Retina (tissue), 1 donor: ENCODE results near the gene GNE.
A peak's percentile ranks its signal among the peaks of the same experiment; 100 is the strongest.
"Not testable (repeated sequence)": the region's sequence is repeated elsewhere in the genome, so short reads cannot be mapped to it uniquely, and the experiment has no call there.

Experiments
- DNase-seq: peaks from one replicate; pipeline ENCODE4 v3.0.0-alpha.2; 2016

The GNE gene

DNA sequence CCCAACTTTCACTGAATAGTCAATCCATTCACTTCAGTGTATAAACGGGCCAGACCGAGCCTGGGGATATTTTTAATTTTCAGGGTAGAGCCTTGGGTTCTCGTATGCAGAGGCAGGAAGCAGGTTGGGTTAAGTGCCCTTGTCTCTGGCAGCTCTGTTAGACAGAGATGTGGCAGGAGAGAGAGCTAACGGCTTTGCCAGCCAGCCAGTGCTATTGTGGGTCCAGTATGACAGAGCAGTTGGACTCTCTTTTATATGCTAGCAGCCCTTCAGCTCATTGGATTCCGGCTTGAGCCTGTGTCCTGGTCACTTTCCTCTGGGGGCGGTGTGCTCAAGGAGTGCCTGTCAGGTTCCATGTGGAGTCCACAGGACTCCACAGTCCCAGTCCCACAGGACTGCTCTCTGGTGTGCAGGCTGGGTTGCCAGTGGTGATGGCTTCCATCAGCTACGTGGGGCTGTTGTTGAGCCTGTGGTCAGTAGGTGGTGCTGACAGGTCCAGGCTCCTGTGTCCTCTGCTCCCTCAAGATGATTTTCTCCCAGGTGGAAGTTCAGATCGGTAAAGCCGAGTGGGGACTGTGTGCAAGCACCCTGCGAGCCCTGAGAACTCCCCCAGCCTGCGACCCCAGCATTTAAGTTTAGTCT is 53.2 kb downstream of the GNE start:
- DNase-seq, result no peak

DNA sequence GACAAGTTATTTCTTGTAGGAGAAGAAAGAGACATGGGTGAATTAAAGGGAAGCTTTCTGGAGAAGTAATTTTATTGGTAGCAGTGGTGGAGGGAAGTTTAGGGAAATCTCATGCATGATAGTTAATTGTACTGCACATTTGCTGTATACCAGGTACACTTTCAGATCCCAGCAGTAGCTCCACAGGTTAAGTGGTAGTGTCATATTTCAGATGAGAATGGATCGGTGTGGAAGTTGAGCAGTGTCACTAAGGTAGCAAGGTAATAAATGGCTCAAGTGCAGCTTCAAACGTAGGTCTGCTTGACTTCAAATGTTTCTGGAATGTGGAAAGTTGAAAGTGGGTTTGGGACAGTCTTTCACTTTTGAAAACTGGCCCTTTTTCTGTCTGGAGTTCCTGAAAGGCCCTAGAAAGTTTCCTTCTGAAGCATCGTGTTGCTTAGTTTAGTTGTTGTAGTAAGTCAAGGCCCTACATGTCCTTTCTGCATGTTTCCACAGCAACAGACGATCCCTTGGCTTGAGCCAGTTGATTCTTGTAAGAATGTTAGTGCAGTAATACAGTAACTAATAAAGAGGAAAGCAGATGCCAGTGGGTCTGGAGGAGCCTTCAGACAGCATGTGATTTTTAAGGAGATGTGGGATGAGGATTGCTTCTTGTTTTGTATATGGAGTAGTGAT is 63.8 kb downstream of the GNE start:
- DNase-seq, result no peak

DNA sequence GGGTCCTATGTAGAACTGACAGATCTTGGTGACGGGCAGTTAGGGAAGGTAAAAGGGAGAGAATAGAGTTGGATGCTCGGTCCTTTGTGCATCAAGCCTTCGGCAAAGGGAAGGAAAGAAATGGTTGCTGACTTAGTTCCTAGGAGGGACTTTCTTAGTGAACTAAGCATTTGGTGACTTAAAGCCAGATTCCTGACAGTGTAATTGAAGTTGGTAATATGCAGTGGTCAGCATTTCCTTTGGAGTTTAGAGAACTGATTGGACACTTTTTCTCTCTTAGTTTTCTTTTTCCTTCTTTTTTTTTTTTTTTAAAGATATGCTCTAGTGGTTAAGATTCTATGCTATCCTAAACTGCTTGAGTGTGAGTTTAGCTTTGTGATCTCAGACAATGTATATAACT is 65.2 kb downstream of the GNE start:
- no peak for DNase-seq

DNA sequence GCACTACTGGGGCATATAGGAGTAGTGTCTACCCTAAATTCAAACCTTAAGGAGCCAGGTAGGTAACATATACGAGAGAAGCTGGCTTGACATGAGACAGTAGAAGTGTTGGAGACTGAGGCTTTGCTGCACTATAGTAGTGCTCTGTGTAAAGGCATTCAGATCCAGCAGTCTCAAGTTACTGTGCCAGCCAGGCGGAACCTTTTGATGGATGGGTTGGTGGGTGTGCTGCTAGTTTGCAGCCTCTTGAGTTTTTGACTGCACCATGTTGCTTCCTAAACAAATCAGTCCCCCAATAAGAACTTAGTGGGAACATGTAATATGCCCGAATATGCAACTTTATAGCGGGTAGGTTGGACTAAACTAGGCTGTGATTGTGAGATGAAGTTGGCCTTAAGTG is 66.1 kb downstream of the GNE start:
- DNase-seq, result no peak

DNA sequence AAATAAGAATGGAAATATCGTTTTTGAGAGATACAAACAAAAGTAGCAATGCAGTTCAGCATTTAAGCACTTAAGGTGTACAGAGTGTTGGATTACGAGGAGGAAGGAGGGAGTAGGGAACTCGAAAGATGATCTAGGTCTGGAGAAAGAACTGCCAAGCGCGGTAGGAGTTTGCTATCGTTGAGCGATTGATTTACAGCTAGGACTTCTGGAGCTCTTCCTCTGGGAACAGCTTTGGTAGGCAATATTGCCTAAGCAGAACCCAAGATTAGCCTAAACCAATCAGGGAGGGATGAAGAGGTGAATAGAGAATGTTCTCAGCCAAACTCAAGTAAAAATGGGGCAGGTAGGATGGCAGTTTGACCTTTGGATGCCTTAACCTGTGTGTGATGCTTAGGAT is 66.6 kb downstream of the GNE start:
- no peak for DNase-seq

DNA sequence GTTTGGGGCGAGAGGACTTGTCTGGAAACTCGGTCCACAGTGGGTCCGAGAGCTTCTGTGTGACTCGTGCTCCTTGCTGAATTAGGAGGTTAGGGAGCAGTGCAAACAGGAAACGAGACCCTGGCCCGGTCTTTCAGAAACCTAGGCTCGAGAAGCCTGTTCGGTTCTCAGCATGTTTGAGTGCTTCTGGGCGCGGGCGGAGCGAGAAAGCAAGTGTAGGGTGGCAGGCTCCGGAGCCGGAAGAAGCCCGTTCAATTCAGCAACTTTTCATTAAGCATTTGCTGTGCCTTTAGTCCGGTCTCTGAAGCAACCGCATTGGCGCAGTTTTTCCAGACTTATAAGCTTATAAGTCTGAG is 67.0 kb downstream of the GNE start:
- DNase-seq, result no peak

DNA sequence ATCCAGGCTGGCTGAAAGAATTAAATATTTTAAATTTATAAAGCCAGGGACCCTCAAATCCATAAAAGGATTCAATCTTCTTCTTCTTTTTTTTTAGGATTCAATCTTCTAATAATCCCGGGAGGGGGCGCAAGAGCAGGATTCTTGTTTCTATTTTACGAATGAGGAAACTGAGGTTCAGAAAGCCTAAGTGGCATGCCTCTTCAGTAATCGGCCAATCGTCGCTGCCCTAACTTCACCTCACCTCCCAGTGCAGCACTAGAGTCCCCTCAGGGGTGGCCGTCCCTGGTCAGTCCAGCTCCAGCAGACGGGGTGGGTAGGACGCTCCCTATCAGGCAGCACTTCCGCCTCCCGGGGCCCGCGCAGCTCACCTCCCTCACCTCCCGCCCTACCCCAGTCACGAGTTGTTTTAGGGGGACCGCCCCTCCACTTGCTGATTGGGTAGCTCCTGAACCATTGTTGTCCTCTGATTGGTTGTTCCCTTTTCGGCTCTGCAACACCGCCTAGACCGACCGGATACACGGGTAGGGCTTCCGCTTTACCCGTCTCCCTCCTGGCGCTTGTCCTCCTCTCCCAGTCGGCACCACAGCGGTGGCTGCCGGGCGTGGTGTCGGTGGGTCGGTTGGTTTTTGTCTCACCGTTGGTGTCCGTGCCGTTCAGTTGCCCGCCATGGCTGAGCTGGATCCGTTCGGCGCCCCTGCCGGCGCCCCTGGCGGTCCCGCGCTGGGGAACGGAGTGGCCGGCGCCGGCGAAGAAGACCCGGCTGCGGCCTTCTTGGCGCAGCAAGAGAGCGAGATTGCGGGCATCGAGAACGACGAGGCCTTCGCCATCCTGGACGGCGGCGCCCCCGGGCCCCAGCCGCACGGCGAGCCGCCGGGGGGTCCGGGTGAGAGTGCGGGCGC is 67.6 kb downstream of the GNE start, which contains the start of gene CLTA:
TSS of gene CLTA (plus strand) at position 534 of the 902 bp plus-strand sequence. CDS start at position 670, 136 bp downstream.
- peak; percentile 96 for DNase-seq

DNA sequence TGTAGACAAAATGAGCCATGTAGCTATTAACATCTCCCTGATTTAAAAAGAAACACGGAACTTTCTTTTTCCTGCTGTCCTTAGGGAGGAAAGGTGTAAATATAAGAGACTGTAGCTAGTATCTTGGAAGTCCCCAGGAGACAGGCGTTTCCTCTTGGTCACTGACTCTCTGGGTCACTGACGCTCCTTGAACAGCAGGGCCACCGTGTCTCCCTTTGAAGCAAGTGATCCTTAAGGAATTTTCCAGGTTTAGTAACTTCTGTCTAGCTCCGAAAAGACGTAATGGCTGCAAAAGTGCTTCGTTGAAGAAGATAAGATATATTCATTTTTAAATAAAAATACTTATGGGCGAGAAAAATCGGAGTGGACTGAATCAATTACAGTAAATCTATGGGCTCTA is 68.3 kb downstream of the GNE start:
- DNase-seq, result no peak

DNA sequence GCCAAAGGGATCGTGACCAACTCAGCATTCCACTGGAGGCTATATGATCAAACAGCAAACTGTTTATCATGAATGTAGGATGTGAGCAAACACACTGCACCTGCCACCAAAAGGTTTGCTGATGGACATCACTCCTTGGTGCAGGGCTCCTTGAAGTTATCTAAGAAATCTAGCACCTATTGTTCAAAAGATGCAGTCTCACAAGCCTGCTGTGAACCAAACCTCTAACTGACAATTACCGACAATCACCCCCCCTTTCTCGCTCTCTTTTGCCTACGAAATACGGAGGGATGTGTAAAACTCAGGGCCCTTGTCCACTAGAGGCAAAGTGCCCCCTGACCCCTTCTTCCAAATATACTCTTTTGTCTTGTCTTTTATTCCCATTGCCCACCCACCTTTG is 70.0 kb downstream of the GNE start:
- no peak for DNase-seq

DNA sequence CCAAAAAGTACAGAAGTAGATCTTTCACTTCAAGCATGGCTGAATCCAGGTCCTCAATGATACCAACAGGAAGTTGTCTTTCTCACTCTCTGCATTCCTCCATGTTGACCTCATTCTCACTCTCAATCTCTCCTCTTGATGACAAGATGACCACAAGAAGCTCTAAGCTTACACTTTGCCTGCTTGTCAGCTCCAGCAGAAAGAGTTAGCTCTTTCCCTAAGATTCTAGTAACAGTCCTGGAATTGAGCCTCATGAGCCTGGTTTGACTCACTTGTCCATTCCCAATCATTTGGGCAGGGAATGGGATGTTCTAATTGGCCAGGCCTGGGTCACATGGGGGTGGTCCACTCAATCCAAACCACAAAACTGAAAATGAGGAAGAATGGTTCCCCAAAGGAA is 70.8 kb downstream of the GNE start:
- DNase-seq, result no peak

DNA sequence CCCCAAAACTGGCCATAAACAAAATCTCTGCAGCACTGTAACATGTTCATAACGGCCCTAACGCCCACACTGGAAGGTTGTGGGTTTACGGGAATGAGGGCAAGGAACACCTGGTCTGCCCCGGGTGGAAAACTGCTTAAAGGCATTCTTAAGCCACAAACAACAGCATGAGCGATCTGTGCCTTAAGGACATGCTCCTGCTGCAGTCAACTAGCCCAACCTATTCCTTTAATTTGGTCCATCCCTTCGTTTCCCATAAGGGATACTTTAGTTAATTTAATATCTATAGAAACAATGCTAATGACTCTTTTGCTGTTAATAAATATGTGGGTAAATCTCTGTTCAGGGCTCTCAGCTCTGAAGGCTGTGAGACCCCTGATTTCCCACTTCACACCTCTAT is 78.0 kb downstream of the GNE start:
- not testable (repeated sequence) for DNase-seq

DNA sequence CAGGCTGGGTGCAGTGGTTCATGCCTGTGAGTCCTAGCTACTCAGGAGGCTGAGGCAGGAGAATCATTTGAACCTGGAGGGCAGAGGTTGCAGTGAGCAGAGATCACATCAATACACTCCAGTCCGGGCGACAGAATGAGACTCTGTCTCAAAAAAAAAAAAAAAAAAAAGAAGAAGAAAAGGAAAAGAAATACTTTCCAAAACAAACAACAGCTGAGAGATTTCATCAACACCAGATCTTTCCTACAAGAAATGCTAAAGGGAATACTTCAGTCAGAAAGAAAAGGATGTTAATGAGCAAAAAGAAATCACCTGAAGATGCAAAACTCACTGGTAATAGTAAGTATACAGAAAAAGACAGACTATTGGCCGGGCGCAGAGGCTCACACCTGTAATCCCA is 80.7 kb downstream of the GNE start:
- DNase-seq, result no peak

DNA sequence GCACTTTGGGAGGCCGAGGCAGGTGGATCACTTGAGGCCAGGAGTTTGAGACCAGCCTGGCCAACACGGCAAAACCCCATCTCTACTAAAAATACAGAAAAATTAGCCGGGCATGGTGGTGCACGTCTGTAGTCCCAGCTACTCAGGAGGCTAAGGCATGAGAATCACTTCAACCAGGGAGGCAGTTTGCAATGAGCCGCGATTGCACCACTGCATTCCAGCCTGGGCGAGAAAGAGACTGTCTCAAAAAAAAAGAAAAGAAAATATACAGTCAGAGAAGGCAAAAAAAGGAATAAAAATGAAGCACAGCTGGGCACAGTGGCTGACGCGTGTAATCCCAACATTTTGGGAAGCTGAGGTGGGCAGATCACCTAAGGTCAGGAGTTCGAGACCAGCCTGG is 81.8 kb downstream of the GNE start:
- DNase-seq, result not testable (repeated sequence)

DNA sequence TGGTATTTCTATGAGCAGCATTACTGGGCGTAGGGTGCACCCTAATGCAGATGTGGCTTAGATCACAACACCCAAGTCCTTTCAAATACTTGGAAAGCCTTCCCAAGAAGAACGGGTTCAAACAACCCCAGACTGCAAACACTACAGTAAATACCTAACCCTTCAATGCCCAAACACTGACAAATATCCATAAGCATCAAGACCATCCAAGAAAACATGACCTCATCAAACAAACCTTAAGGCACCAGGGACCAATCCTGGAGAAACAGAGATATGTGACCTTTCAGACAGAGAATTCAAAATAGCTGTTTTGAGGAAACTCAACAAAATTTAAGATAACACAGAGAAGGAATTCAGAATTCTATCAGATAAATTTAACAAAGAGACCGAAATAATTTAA is 83.0 kb downstream of the GNE start:
- DNase-seq, result not testable (repeated sequence)

DNA sequence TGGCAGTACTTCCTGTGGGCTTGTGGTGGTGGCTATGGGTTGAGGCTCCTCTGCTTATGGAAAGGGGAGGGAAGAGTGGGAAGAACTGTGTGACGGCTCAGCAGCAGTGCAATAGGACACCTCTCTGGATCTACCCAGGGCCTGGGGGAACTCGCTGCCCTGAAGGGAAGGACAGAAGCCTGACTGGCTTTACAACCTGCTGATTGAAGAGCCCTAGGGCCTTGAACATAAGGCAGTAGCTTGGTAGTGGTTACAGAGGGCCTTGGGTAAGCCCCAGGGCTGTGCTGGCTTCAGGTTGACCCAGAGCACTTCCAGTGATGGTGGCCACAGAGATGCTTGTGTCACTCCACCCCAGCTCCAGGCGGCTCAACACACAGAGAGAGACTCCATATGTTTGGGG is 83.5 kb downstream of the GNE start:
- no peak for DNase-seq

DNA sequence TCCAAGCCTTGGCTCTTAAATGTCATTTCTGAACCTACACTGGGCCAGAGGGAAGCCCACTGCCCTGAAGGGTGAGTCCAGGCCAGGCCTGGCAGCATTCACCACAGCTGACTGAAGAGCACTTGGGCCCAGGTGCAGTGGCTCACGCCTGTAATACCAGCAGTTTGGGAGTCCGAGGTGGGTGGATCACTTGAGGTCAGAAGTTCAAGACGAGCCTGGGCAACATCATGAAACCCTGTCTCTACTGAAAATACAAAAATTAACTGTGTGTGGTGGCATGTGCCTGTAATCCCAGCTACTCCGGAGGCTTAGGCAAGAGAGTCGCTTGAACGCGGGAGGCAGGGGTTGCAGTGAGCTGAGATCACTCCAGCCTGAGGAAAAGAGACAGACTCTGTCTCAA is 84.0 kb downstream of the GNE start:
- no peak for DNase-seq

DNA sequence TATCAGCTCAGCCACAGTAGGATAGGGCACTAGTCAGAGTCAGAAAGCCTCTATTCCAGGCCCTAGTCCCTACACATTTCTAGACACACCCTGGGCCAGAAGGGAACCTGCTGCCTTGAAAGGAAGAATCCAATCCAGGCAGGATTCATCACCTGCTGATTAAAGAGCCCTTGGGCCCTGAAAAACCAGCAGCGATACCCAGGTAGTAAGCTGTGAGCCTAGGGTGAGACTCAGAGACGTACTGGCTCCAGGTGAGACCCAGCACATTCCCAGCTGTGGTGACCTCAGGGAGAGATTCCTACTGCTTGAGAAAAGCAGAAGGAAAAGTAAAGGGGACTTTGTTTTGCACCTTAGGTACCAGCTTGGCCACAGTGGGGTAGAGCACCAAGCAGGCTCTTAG is 84.4 kb downstream of the GNE start:
- DNase-seq, result no peak

DNA sequence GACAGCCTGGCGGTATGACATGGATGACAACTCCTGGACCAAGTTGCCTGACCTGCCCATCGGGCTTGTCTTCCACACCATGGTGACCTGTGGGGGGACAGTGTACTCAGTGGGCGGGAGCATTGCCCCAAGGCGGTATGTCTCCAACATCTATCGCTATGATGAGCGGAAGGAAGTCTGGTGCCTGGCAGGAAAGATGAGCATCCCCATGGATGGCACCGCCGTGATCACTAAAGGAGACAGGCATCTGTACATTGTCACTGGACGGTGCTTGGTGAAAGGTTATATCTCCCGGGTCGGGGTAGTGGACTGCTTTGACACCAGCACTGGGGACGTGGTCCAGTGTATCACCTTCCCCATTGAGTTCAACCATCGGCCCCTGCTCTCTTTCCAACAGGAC is 87.7 kb downstream of the GNE start:
- no peak for DNase-seq

DNA sequence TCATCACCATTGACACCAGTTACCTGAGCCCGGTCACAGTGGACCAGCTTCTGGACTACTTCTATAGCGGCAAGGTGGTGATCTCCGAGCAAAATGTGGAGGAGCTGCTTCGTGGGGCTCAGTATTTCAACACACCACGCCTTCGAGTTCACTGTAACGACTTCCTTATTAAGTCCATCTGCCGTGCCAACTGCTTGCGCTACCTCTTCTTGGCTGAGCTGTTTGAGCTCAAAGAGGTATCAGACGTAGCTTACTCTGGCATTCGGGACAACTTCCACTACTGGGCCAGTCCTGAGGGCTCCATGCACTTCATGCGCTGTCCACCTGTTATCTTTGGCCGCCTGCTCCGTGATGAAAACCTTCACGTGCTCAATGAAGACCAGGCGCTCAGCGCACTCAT is 88.5 kb downstream of the GNE start:
- DNase-seq, result no peak

DNA sequence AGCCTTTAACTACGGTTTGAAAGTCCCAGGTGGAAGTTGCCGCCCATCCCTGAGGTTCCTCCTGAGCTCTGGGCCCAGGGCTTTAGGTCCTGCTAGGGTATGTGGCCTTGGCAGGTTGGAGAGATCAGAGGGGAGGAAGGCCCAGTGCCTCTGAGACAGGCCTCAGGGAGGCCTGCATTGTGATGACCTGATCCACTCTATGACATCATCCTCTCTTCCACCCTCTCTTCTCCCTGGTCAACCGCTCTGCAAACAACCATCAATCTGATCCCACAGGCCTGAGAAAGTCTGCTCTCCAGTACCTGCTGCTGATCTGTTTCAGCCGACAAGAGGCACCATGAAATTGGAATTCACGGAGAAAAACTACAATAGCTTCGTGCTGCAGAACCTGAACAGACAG is 89.1 kb downstream of the GNE start, which contains the start of gene CCIN:
TSS of gene CCIN (plus strand) at position 223 of the 400 bp plus-strand sequence. CDS start at position 338, 115 bp downstream.
- no peak for DNase-seq

DNA sequence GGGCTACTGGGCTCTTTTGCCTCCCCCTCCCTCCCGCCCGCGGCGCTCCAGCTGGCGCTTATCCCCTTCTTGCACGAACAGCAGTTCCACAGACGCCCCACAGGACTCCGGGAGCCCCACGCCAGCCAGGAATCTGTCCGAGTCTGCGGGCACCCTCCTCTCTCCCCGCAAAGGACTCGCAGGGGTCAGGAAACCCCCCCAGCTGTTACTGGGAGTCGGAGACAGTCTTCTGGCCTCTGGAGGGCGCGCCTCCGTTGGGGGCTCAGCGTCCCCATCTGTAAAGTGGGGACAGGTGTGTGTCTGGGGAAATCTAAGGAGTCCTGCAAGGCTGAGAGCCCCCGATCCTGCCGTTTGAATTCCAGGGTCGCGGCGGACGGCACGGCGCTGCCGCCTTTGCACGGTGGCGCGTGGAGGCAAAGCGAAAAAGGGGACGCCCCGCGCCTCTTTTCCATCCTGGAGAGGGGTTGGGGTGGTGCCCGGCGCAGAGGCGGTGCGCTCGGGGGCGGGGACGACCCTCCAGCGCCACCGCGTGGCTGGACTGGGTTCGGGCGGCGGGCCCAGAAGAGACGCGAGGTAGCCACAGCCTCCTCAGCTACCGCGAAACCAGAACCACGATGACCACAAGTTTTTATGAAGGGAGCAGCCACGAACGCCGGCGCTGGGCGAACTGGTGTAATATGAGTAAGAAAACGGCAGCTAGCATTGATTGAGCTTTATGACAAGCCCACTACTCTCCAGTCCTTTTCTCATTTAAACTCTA is 91.9 kb downstream of the GNE start:
- peak; percentile 93 for DNase-seq

DNA sequence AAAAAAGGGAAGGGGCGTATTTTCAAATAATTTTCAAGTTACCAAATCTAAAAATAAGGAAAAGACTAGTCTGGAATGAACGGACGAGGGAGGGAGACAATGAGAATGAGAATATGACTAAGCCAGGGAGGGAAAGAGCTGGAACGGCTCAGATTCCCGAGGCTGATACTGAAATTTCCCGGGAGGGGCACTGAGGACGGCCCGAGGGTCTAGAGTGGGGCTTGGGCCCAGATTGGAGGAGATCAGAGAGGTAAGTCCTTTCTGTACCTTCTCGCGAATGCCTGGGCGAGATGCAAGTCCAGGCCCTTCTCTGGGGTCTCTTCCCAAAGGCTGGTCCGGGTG is 92.5 kb downstream of the GNE start:
- no peak for DNase-seq

DNA sequence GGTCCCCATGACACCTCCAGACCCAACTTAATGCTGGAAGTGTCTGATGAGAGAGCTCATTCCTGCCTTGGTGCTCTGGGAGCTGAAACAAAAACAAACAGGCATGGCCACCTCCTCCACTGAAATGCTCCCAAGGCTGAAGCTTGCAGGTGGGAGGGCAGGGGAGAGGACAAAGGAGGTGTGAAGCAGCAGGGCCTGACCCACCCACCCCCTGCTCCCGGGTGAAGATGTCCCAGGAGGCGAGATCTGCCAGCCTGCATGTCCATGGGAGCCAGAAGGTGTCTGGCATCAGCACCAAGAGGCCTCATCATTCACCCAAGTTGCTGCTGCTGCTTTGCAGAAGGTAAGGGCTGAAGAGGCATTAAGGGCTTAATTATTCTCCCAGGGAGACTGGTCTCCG is 93.3 kb downstream of the GNE start:
- DNase-seq, result no peak
